Hematopoietic multipotent progenitor cell treated with erythropoietin and hydrocortisone succinate and interleukin-3 and kit ligand, for 17 days (in vitro differentiated cells): Measurements from ENCODE around the gene COL25A1.

Experiments used
- DNase-seq: peaks from one replicate; pipeline ENCODE4 v3.0.0-alpha.2; 2015; ENCODE audit warnings: low spot score

COL25A1 gene

DNA sequence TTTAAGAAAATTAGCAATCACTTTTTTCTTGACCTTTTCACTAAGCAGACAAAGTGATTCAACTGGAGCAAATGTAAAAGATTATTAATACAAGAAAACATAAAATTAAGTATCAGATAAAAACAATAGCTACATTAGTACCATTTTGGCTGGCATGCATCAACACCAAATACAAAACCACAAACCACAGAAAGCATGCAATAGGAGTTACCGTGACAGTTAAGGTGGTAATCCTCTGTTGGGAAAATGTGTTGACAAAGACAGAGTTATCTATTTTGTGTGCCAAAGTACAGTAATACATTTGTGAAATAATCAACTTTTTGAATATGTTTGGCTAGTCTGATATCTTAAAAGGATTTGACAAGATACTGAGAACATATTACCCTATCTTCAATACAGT, 449.8 kb downstream of the COL25A1 start:
- no peak for DNase-seq

DNA sequence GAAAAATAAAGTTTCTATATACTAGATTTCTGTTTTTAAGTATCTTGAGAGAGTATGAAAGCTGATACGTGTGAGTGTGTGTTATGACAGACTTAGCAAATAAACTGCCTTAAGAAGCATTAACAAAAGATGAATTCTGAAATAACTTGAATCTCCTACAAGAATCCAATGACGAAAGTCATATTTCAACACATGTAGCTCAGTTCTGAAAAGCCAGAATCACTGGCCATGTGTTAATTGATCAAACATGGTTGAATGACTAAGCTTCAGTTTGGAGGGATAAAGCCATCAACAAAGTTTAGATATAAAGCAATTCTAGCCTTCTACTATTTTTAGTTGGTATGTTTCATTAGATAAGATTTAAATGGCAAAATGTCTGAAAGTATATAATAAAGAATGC, 451.1 kb downstream of the COL25A1 start:
- DNase-seq = no peak

DNA sequence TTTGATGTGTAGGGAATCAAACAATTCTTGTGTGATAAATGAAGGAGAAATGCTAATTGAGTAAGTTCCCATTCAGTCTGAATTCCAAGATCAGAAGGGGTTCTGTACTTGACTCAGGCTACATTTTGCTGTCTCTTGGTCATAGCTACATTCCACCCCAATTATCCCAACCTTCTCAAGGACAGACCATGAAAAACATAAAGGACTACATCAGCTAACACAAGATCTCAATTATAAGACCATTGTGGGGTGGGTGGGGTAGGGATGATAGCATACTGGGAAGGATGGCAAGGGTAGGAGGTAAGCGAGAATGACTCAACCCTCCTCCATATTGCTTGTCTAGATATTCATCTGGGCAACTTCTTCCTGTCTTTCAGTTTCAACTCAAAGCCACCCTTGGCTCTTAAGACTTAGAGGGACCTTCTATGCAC, 452.2 kb downstream of the COL25A1 start:
- no peak for DNase-seq

GRCh38 chr4:108849611-108850168, 452.8 kb downstream of the COL25A1 start:
- no peak for DNase-seq

GRCh38 chr4:108846568-108846967, 455.9 kb downstream of the COL25A1 start:
- DNase-seq = no peak

DNA sequence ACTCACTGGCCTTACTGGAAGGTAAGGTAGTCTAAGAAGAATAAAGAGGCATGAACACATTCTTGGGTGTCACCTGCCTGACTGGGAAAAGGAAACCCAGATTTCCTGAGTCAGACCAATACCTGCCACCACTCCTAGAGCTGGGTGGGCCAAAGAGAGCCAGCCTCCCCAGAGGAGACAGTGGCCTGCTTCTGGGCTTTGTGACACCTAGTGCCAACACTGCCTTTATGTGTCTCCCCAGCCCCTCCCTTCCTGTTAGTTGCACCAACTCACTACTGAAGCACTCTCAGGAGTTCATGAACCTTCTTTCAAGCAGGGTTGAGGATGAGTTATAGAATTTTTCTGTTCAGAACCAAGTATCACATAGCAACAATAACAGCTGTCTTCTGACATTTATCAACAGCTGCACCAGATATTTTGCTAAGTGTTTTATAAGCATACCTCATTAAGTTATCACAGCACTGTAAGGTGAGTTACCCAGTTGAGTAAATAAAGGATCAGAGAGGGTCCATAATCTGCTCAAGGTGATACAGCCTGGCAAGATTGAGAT, 462.0 kb downstream of the COL25A1 start:
- DNase-seq = no peak

DNA sequence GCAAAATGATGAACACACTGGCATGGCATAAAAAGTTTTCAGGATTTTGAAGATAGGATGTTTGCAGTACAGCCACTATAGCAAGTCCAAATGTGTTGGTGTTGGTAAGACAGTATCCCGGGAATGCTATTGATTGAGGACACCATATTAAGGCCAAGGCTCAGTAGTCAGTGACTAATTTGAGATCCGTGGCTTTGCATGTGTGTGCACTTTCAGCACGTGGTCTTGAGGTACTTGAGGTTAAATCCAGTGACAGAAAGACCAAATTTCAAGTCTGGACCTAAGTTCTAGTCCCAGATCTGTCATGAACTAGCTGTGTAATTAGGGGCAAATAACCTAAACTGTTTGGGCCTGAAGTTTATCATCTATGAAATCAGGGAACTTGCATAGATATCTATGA, 463.1 kb downstream of the COL25A1 start:
- no peak for DNase-seq

- DNase-seq = no peak
Measured at GRCh38 chr4:108838451-108838850, 464.0 kb downstream of the COL25A1 start.

DNA sequence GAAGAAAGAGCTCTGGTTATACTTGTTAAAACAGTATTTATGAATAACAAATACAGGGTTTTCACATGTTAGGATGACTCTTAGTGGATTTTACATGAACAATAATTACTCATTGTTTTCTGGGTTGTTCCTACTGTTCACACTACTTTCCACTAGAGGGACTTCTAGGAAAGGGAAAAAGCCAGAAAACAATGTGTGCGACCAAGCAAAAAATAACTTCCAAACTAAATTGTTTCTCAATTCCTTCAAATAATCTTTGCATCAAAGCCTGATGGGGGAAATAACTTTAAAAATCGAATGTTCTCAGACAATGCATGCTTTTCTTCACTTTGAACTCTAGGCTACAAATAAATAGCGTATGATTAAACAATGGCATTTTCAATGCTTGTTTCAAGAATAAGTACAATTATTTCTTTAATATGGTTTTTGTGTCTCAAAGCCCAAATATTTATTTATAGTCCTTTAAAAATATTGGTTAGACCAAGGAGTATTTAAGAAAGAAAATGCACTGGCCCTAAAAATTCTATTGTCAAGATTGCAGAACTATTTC, 467.5 kb downstream of the COL25A1 start:
- DNase-seq = no peak

GRCh38 chr4:108834166-108834834, 468.2 kb downstream of the COL25A1 start:
- DNase-seq = no peak

- no peak for DNase-seq
Measured at GRCh38 chr4:108833046-108833445, 469.4 kb downstream of the COL25A1 start.

GRCh38 chr4:108831886-108832285, 470.6 kb downstream of the COL25A1 start:
- DNase-seq = no peak

GRCh38 chr4:108831291-108831690, 471.2 kb downstream of the COL25A1 start:
- DNase-seq = no peak

DNA sequence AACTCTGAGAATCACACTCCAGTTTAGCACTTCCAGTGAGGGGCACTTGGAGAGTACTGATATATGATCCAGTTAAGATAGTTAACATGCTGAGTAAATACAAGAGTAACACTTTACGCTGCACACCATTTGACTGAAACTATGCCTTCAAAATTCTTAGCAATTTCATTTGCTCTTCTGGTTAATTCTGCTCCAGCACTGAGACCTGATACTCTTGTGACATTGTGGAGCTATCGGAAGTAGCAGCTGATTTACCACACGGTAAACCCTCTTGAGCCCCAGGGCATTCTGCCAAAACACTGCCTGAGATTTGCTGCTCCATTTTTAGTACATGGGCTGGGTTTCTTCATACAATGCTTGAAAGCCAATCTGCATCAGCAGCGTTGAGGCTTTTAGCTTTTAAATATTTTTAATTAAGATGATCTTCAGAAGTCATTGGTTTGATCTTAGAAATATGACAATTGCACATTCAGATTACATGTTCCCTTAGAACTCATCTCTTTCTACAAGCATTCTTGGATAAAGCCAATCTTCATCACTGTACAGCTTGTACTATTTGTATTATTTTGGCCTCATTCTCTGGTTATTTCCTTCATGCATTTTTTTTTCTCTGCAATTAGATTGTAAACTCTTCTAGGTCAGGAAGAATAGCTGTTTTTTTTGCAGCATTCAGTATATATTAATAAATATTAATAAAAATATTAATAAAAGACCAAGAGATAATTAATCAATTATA, 471.8 kb downstream of the COL25A1 start:
- no peak for DNase-seq

GRCh38 chr4:108829966-108830492, 472.4 kb downstream of the COL25A1 start:
- DNase-seq = no peak

GRCh38 chr4:108828620-108829019, 473.8 kb downstream of the COL25A1 start:
- DNase-seq = no peak

DNA sequence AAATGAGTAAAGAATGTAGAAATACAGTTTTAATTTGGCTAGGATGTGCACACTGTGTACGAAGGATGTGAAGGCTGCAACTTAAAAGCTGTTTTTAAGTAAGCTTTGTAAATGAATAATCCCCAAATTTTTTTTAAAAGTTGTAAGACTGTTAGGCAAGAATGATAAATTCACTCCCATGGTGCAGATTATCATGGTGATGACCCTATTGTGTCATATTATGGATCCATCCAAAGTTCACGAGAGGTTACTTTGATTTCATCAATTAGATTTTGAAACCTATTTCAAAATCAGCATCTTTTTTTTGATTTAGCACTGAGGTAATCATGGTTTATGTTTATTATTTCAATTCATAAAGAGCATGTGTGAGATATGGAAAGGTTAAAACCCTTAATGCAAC, 476.7 kb downstream of the COL25A1 start:
- no peak for DNase-seq

- no peak for DNase-seq
Measured at GRCh38 chr4:108821351-108821930, 481.0 kb downstream of the COL25A1 start.

DNA sequence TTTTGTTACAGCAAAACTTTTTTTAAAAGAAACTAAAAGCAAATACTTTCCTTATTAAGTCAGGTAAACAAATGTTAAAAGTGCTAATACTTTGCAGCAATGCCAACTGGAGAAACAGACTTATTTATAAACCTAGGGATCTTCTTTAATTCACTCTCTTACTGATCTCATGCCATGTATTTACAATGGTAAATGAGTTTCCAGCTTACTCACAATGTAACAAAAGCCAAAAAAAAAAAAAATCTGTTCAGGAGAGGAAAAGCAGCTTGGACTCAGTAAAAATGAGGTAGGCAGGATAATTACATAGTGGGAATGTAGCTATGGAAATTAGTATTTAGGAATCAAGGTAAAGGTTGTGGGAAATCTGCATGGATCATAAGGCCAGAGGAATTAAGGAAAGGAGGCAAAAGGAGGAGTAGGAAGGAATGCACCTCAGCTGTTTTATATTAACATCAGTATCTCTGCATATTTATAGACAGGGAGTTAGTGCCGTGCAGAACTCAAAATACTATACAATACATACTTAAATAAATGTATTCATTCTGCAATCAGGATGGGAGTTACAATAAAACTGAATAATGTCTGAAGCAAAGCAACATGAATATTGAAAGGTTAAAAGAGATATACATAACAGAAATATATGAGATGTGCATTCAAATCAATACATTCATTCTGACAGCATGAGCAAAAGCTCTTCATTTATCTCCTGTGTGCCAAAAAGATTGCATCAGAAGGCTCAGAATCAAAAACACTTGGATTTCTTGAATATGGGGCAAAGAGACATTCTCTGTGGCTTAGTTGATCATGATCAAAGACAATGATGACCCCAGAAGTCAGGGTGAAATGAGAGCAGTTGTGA, 481.7 kb downstream of the COL25A1 start:
- no peak for DNase-seq

DNA sequence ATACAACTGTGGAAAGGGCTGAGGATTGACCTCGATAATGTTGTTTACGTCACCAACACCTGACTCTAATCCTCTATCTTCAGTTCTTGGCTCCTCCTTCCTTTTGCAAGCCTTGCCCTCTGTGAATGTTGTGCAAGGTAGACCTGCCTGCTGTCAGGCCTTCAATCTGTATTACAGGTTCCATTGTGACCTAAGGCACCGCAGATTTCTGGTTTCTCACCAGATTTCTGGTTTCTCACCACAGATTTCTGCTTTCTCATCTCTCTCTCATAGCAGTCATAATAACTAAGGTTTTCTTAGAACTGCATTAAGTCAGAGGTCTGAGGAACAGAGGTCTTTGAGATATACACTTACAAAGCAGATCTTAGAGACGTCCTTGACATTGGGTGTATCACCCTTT, 488.1 kb downstream of the COL25A1 start:
- DNase-seq = no peak

- DNase-seq = no peak
Measured at GRCh38 chr4:108813261-108813660, 489.2 kb downstream of the COL25A1 start.
